Fibroblast of lung (primary cell): ENCODE data around the gene SLC38A7.

Experiments used
- EZH2 ChIP-seq: IDR thresholded peaks from 2 replicates; pipeline ENCODE4 v1.5.1; 2012; ENCODE audit warnings: low read length, control low read depth, mild to moderate bottlenecking; ENCODE audit errors: missing control alignments
- TF ChIP-seq, protein P1 (sequence below), 2 donors: IDR thresholded peaks in 1 of 2; conservative IDR thresholded peaks in 1 of 2; 1 replicate in 1 of 2; 2 replicates in 1 of 2; pipeline ENCODE4 v1.5.1; 2011 to 2012; ENCODE audit warnings: low read length in 2 of 2, control low read depth in 1 of 2, inconsistent platforms in 1 of 2, low read depth in 1 of 2, mild to moderate bottlenecking in 1 of 2

DNA sequence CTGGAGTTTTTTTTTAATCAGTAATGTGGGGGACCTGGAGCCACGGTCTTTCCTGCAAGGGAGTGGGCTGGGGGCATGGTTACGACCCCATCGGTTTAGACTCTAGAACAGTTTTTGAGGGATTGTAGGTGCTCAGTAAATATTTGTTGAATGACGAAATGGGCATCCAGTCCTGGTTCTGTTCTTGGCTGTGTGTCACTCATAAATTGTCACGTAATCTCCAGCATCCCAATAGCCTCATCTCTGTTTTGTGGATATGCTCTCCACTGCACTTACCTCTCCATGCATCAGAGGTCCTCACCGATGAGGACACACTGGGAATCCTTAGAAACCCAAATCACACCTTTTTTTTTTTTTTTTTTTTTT is 497 bp upstream of the SLC38A7 start:
- TF ChIP-seq, protein P1, sequence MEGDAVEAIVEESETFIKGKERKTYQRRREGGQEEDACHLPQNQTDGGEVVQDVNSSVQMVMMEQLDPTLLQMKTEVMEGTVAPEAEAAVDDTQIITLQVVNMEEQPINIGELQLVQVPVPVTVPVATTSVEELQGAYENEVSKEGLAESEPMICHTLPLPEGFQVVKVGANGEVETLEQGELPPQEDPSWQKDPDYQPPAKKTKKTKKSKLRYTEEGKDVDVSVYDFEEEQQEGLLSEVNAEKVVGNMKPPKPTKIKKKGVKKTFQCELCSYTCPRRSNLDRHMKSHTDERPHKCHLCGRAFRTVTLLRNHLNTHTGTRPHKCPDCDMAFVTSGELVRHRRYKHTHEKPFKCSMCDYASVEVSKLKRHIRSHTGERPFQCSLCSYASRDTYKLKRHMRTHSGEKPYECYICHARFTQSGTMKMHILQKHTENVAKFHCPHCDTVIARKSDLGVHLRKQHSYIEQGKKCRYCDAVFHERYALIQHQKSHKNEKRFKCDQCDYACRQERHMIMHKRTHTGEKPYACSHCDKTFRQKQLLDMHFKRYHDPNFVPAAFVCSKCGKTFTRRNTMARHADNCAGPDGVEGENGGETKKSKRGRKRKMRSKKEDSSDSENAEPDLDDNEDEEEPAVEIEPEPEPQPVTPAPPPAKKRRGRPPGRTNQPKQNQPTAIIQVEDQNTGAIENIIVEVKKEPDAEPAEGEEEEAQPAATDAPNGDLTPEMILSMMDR (conservative IDR thresholded peaks at IDR 0.05 in 1 of 2, IDR thresholded peaks at IDR 0.05 in 1 of 2; ENCODE audit: low read depth in 1 of 2, low read length in 2 of 2), result no peak
- no peak for TF ChIP-seq EZH2
